ENCODE data around the gene SPRR1A.

The SPRR1A gene

GRCh38 chr1:152983743-152984142 is at the start of gene SPRR1A:
TSS of gene SPRR1A (plus strand) at chr1:152984081. CDS start at chr1:152985231, 1,150 bp downstream.
- DNase-seq, result no peak

- DNase-seq, result no peak
These were observed 43.3 kb upstream of the SPRR1A start for GRCh38 chr1:152940614-152941013.

GRCh38 chr1:152941037-152941711 is 42.7 kb upstream of the SPRR1A start:
- DNase-seq, result no peak

- DNase-seq, result no peak
These were observed 41.7 kb upstream of the SPRR1A start for GRCh38 chr1:152942161-152942560.

- DNase-seq, result no peak
These were observed 37.6 kb upstream of the SPRR1A start for GRCh38 chr1:152946248-152946647.

GRCh38 chr1:152946651-152947256 is 37.1 kb upstream of the SPRR1A start, which contains the start of gene SPRR5:
TSS of gene SPRR5 (plus strand) at chr1:152947206. CDS start at chr1:152948555, 1,349 bp downstream.
- no peak for DNase-seq

GRCh38 chr1:152951711-152952110 is 32.2 kb upstream of the SPRR1A start:
- DNase-seq, result no peak

GRCh38 chr1:152953761-152954160 is 30.1 kb upstream of the SPRR1A start:
- no peak for DNase-seq

- DNase-seq, result no peak
These were observed 29.4 kb upstream of the SPRR1A start for GRCh38 chr1:152954436-152954835.

- DNase-seq, result no peak
These were observed 26.3 kb upstream of the SPRR1A start for GRCh38 chr1:152957561-152957960.

GRCh38 chr1:152959273-152959672 is 24.6 kb upstream of the SPRR1A start:
- DNase-seq, result no peak

- DNase-seq, result no peak
These were observed 24.0 kb upstream of the SPRR1A start for GRCh38 chr1:152959801-152960451.

- no peak for DNase-seq
These were observed 23.3 kb upstream of the SPRR1A start for GRCh38 chr1:152960452-152961044.

- no peak for DNase-seq
These were observed 22.5 kb upstream of the SPRR1A start for GRCh38 chr1:152961226-152961891.

GRCh38 chr1:152962876-152963415 is 20.9 kb upstream of the SPRR1A start:
- no peak for DNase-seq

GRCh38 chr1:152964536-152964935 is 19.3 kb upstream of the SPRR1A start:
- DNase-seq, result no peak

- DNase-seq, result no peak
These were observed 18.0 kb upstream of the SPRR1A start for GRCh38 chr1:152965853-152966252.

GRCh38 chr1:152967201-152967600 is 16.7 kb upstream of the SPRR1A start:
- no peak for DNase-seq

GRCh38 chr1:152968248-152968647 is 15.6 kb upstream of the SPRR1A start:
- DNase-seq, result no peak

- DNase-seq, result no peak
These were observed 14.8 kb upstream of the SPRR1A start for GRCh38 chr1:152969036-152969435.

GRCh38 chr1:152970495-152970894 is 13.4 kb upstream of the SPRR1A start, which contains the start of gene SPRR4:
TSS of gene SPRR4 (plus strand) at chr1:152970648. CDS start at chr1:152971891, 1,243 bp downstream.
- no peak for DNase-seq

GRCh38 chr1:152972196-152972886 is 11.5 kb upstream of the SPRR1A start:
- DNase-seq, result no peak

All from activated CD4-positive, alpha-beta T cell treated with anti-CD3 and anti-CD28 coated beads, Interleukin-2, amount 50 U/mL, for 4 hours (primary cell).